Astrocyte (in vitro differentiated cells and primary cell): ENCODE measurements around the gene DTWD1. TPM values are rescaled to one million over a fixed set of nuclear protein-coding genes. Genes with fewer than 3 reads are reported as not detected.

ENCODE experiments used
- DNase-seq: peaks from one replicate; pipeline ENCODE4 v3.0.0-alpha.2; 2010; ENCODE audit warnings: low read depth
- FAIRE-seq: peaks from 2 replicates; lab custom pipeline; 2011; peaks lifted over from hg19 to GRCh38; lab: Jason Lieb, UNC
- H2AFZ ChIP-seq: 2 replicates; pipeline ENCODE4 v1.6.0; 2012; ENCODE audit warnings: low read depth, low read length, inconsistent platforms
- H3K27ac ChIP-seq: 2 replicates; pipeline ENCODE4 v1.5.1; 2011; ENCODE audit warnings: low read depth, low read length, inconsistent platforms
- H3K27me3 ChIP-seq: 2 replicates; pipeline ENCODE4 v1.6.0; 2011; ENCODE audit warnings: low read length, inconsistent platforms; ENCODE audit not compliant: insufficient read depth
- H3K36me3 ChIP-seq: 2 replicates; pipeline ENCODE4 v1.5.1; 2011; ENCODE audit warnings: low read length, inconsistent platforms; ENCODE audit not compliant: insufficient read depth
- H3K4me1 ChIP-seq: 2 replicates; pipeline ENCODE4 v1.5.1; 2011; ENCODE audit warnings: low read length, inconsistent platforms; ENCODE audit not compliant: insufficient read depth
- H3K4me2 ChIP-seq: 2 replicates; pipeline ENCODE4 v1.6.0; 2012; ENCODE audit warnings: low read length, inconsistent platforms
- H3K4me3 ChIP-seq: 2 replicates; pipeline ENCODE4 v1.5.1; 2011; ENCODE audit warnings: low read depth, mild to moderate bottlenecking, low read length, inconsistent platforms; ENCODE audit not compliant: insufficient read depth
- H3K79me2 ChIP-seq: 2 replicates; pipeline ENCODE4 v1.6.0; 2012; ENCODE audit warnings: mild to moderate bottlenecking, low read length, inconsistent platforms; ENCODE audit not compliant: insufficient read depth
- H3K9ac ChIP-seq: 2 replicates; pipeline ENCODE4 v1.6.0; 2012; ENCODE audit warnings: mild to moderate bottlenecking, low read length, inconsistent platforms
- H3K9me3 ChIP-seq: 2 replicates; pipeline ENCODE4 v1.5.1; 2012; ENCODE audit warnings: low read depth, mild to moderate bottlenecking, low read length, inconsistent platforms; ENCODE audit not compliant: insufficient read depth
- H4K20me1 ChIP-seq: 2 replicates; pipeline ENCODE4 v1.6.0; 2012; ENCODE audit warnings: low read length, inconsistent platforms; ENCODE audit not compliant: insufficient read depth
- H3K27ac Mint-ChIP-seq: one replicate; pipeline ENCODE4 v1.8.0; 2021; ENCODE audit warnings: mild to moderate bottlenecking, mixed read lengths; ENCODE audit not compliant: unreplicated experiment
- H3K27me3 Mint-ChIP-seq: one replicate; pipeline ENCODE4 v1.8.0; 2021; ENCODE audit warnings: low read depth, mixed read lengths; ENCODE audit not compliant: unreplicated experiment
- H3K36me3 Mint-ChIP-seq: one replicate; pipeline ENCODE4 v1.8.0; 2021; ENCODE audit warnings: low read depth, mixed read lengths; ENCODE audit not compliant: unreplicated experiment
- H3K4me1 Mint-ChIP-seq: one replicate; pipeline ENCODE4 v1.8.0; 2021; ENCODE audit warnings: low read depth, mixed read lengths; ENCODE audit not compliant: unreplicated experiment
- H3K4me3 Mint-ChIP-seq: one replicate; pipeline ENCODE4 v1.8.0; 2021; ENCODE audit warnings: mild to moderate bottlenecking, moderate library complexity, mixed read lengths; ENCODE audit not compliant: unreplicated experiment
- H3K9me3 Mint-ChIP-seq: one replicate; pipeline ENCODE4 v1.8.0; 2021; ENCODE audit warnings: mild to moderate bottlenecking, mixed read lengths; ENCODE audit not compliant: unreplicated experiment
- CTCF ChIP-seq: IDR thresholded peaks from 2 replicates; pipeline ENCODE4 v1.5.1; 2011; ENCODE audit warnings: low read depth, mild to moderate bottlenecking, inconsistent platforms, low read length, moderate library complexity; ENCODE audit not compliant: insufficient read depth
- EZH2 ChIP-seq: IDR thresholded peaks from 2 replicates; pipeline ENCODE4 v1.6.1; 2012; ENCODE audit warnings: mild to moderate bottlenecking, low read length, inconsistent platforms; ENCODE audit not compliant: insufficient read depth
- total RNA-seq: library from RNA; stranded (reverse); gene quantifications from 2 replicates; pipeline ENCODE4 v1.2.1, GENCODE V29; 2021

Gene DTWD1
- total RNA-seq, 1 donor from 2014 or later = 21.9 TPM

GRCh38 chr15:49669288-49669687 is 48.4 kb downstream of the DTWD1 start:
- no peak overlapping the region for H3K4me2 ChIP-seq
- Mint-ChIP-seq H3K27ac (no peak overlapping the region), H3K4me1 (peaks cover under 1% of the 10 kb centered on the region), H3K4me3 (no peak overlapping the region), H3K27me3 (no peaks in the 10 kb centered on the region), H3K36me3 (no peaks in the 10 kb centered on the region), H3K9me3 (no peaks in the 10 kb centered on the region)
- H3K36me3 ChIP-seq = no peaks in the 10 kb centered on the region
- H3K9me3 ChIP-seq = no peaks in the 10 kb centered on the region
- H3K79me2 ChIP-seq = no peaks in the 10 kb centered on the region
- H3K4me1 ChIP-seq = peaks cover 3% of the 10 kb centered on the region
- H3K27ac ChIP-seq = no peak overlapping the region
- TF ChIP-seq EZH2 (no peak), CTCF (no peak)
- no peak for DNase-seq
- no peak overlapping the region for H3K4me3 ChIP-seq
- no peak overlapping the region for H3K9ac ChIP-seq
- H2AFZ ChIP-seq = no peak overlapping the region
- no peak for FAIRE-seq
- H3K27me3 ChIP-seq = no peaks in the 10 kb centered on the region
- H4K20me1 ChIP-seq = no peaks in the 10 kb centered on the region

GRCh38 chr15:49673861-49674260 is 53.0 kb downstream of the DTWD1 start:
- no peaks in the 10 kb centered on the region for H3K27me3 Mint-ChIP-seq
- Histone ChIP-seq H3K36me3 (no peaks in the 10 kb centered on the region), H3K27ac (no peak overlapping the region), H3K9ac (no peak overlapping the region), H2AFZ (no peak overlapping the region), H3K79me2 (no peaks in the 10 kb centered on the region), H3K4me3 (no peak overlapping the region), H4K20me1 (no peaks in the 10 kb centered on the region), H3K27me3 (no peaks in the 10 kb centered on the region), H3K9me3 (no peaks in the 10 kb centered on the region), H3K4me1 (peaks cover 13% of the 10 kb centered on the region), H3K4me2 (no peak overlapping the region)
- peaks cover 3% of the 10 kb centered on the region for H3K9me3 Mint-ChIP-seq
- H3K4me1 Mint-ChIP-seq = peaks cover 6% of the 10 kb centered on the region
- no peak for TF ChIP-seq CTCF
- TF ChIP-seq EZH2 = no peak
- FAIRE-seq (no peak), DNase-seq (no peak)
- no peak overlapping the region for H3K27ac Mint-ChIP-seq
- H3K4me3 Mint-ChIP-seq = no peak overlapping the region
- H3K36me3 Mint-ChIP-seq = no peaks in the 10 kb centered on the region

- DNase-seq (peak; percentile 18), FAIRE-seq (peak; percentile 85)
- Histone ChIP-seq H3K27ac (peak overlapping the region; percentile 45), H3K4me2 (peak overlapping the region; percentile 41), H3K27me3 (no peaks in the 10 kb centered on the region), H3K9me3 (no peaks in the 10 kb centered on the region), H3K9ac (no peak overlapping the region), H2AFZ (no peak overlapping the region), H3K36me3 (no peaks in the 10 kb centered on the region), H4K20me1 (no peaks in the 10 kb centered on the region), H3K4me1 (peaks cover 13% of the 10 kb centered on the region), H3K79me2 (no peaks in the 10 kb centered on the region), H3K4me3 (no peak overlapping the region)
- no peak for TF ChIP-seq EZH2
- no peak for TF ChIP-seq CTCF
- Mint-ChIP-seq H3K4me3 (no peak overlapping the region), H3K36me3 (no peaks in the 10 kb centered on the region), H3K27ac (peak overlapping the region; percentile 1), H3K9me3 (peaks cover 3% of the 10 kb centered on the region), H3K4me1 (peaks cover 6% of the 10 kb centered on the region), H3K27me3 (no peaks in the 10 kb centered on the region)
Measured at GRCh38 chr15:49674370-49674769, 53.5 kb downstream of the DTWD1 start.
